SK-N-SH (cell line): ENCODE results near the gene ANKRD37. TPM values are rescaled to one million over a fixed set of nuclear protein-coding genes. Genes with fewer than 3 reads are reported as not detected.

ENCODE experiments used
- CTCF ChIA-PET: fragments of 300-600, 350-600 bp; formaldehyde crosslinking; extraction: SDS; loops from one replicate; lab custom pipeline; 2021; lab: Yijun Ruan, JAX
- POLR2A ChIA-PET: fragments of 350-600 bp; sonication (Branson Sonifier 250); formaldehyde crosslinking; extraction: SDS; loops from one replicate; lab custom pipeline; 2020; ENCODE audit warnings: antibody characterized with exemption, inconsistent platforms; lab: Yijun Ruan, JAX
- DNase-seq: peaks from one replicate; pipeline ENCODE4 v3.0.0; 2012
- H2AFZ ChIP-seq: fragments of 200-600 bp; sonication (generic); 2 replicates; pipeline ENCODE4 v1.8.1; 2016; ENCODE audit warnings: antibody characterized with exemption, mild to moderate bottlenecking, low read depth
- H3F3A ChIP-seq: fragments of 200-600 bp; sonication (generic); replicated peaks from 2 replicates; pipeline ENCODE3; 2016; ENCODE audit warnings: antibody characterized with exemption, mild to moderate bottlenecking; ENCODE audit not compliant: insufficient read depth
- H3K27ac ChIP-seq, 2 experiments: fragments of 200-500 bp in 1 of 2; fragments of 200-600 bp in 1 of 2; sonication (Bioruptor generic) in 1 of 2; sonication (generic), shearing (Covaris generic) in 1 of 2; 2 replicates each; pipeline versions ENCODE4 v1.5.1 to v1.6.1; 2014 to 2016; ENCODE audit warnings: low read depth in 2 of 2, inconsistent platforms in 1 of 2, low read length in 1 of 2, mild to moderate bottlenecking in 1 of 2, mixed read lengths in 1 of 2
- H3K27me3 ChIP-seq: fragments of 200-600 bp; sonication (generic), shearing (Covaris generic); 2 replicates; pipeline ENCODE4 v1.6.1; 2016; ENCODE audit warnings: mixed run types; ENCODE audit not compliant: insufficient read depth
- H3K36me3 ChIP-seq, 2 experiments: fragments of 200-500 bp in 1 of 2; fragments of 200-600 bp in 1 of 2; sonication (Bioruptor generic) in 1 of 2; sonication (generic) in 1 of 2; replicated peaks in 1 of 2; 2 replicates each; pipeline versions ENCODE3 to v1.5.1; 2014 to 2016; ENCODE audit warnings: low read length in 1 of 2, mild to moderate bottlenecking in 1 of 2; ENCODE audit not compliant: insufficient read depth in 2 of 2, control insufficient read depth in 1 of 2
- H3K4me1 ChIP-seq, 2 experiments: fragments of 200-500 bp in 1 of 2; fragments of 200-600 bp in 1 of 2; sonication (Bioruptor generic) in 1 of 2; sonication (generic), shearing (Covaris generic) in 1 of 2; 2 replicates each; pipeline versions ENCODE4 v1.5.1 to v1.6.1; 2014 to 2016; ENCODE audit warnings: low read depth in 1 of 2, low read length in 1 of 2, mixed run types in 1 of 2; ENCODE audit not compliant: insufficient read depth in 2 of 2, control insufficient read depth in 1 of 2
- H3K4me2 ChIP-seq: fragments of 200-600 bp; sonication (generic), shearing (Covaris generic); 2 replicates; pipeline ENCODE4 v1.6.1; 2017; ENCODE audit warnings: mixed run types
- H3K4me3 ChIP-seq, 2 experiments: fragments of 200-500 bp in 1 of 2; fragments of 200-600 bp in 1 of 2; sonication (Bioruptor generic) in 1 of 2; sonication (generic), shearing (Covaris generic) in 1 of 2; 2 replicates each; pipeline versions ENCODE4 v1.5.1 to v1.8.1; 2014 to 2016; ENCODE audit warnings: low read depth in 2 of 2, inconsistent platforms in 1 of 2, low read length in 1 of 2, mild to moderate bottlenecking in 1 of 2, mixed read lengths in 1 of 2, moderate library complexity in 1 of 2
- H3K79me2 ChIP-seq: fragments of 200-600 bp; sonication (generic); 2 replicates; pipeline ENCODE4 v1.8.1; 2017; ENCODE audit warnings: mild to moderate bottlenecking; ENCODE audit not compliant: insufficient read depth
- H3K9ac ChIP-seq: fragments of 200-600 bp; sonication (generic); 2 replicates; pipeline ENCODE4 v1.6.1; 2017; ENCODE audit warnings: mixed run types
- H3K9me2 ChIP-seq: fragments of 200-600 bp; sonication (generic); 2 replicates; pipeline ENCODE4 v1.6.1; 2017; ENCODE audit warnings: mixed run types
- H3K9me3 ChIP-seq: fragments of 200-600 bp; sonication (generic); 2 replicates; pipeline ENCODE4 v1.6.1; 2017; ENCODE audit warnings: mixed run types, mild to moderate bottlenecking, moderate library complexity
- H4K20me1 ChIP-seq: fragments of 200-600 bp; sonication (generic); 2 replicates; pipeline ENCODE4 v1.6.1; 2017; ENCODE audit warnings: mild to moderate bottlenecking, mixed run types; ENCODE audit not compliant: insufficient read depth
- CHD2 ChIP-seq: fragments of 150-350 bp; IDR thresholded peaks from 2 replicates; pipeline ENCODE4 v1.6.1; 2018; ENCODE audit warnings: low read length; ENCODE audit not compliant: partially characterized antibody
- EP300 ChIP-seq, 2 experiments: IDR thresholded peaks; 2 replicates each; pipeline versions ENCODE4 v1.4.0 to v1.6.1; 2012; ENCODE audit warnings: borderline replicate concordance in 1 of 2, low read depth in 1 of 2, low read length in 1 of 2
- FOSL2 ChIP-seq: IDR thresholded peaks from 2 replicates; pipeline ENCODE4 v1.4.0; 2012; ENCODE audit warnings: low read depth, mild to moderate bottlenecking, moderate library complexity, borderline replicate concordance
- FOXM1 ChIP-seq: IDR thresholded peaks from 2 replicates; pipeline ENCODE4 v1.4.0; 2012; ENCODE audit warnings: low read depth, mild to moderate bottlenecking
- GATA2 ChIP-seq: sonication (generic); formaldehyde crosslinking; IDR thresholded peaks from 2 replicates; pipeline ENCODE4 v1.5.0; 2020; ENCODE audit warnings: mild to moderate bottlenecking, missing genetic modification reagents
- MXI1 ChIP-seq: IDR thresholded peaks from 2 replicates; pipeline ENCODE4 v1.6.1; 2012; ENCODE audit warnings: mild to moderate bottlenecking, low read depth, low read length, improper control_type of control experiment
- NFIC ChIP-seq: IDR thresholded peaks from 2 replicates; pipeline ENCODE4 v1.4.0; 2012; ENCODE audit warnings: borderline replicate concordance
- RAD21 ChIP-seq: IDR thresholded peaks from 2 replicates; pipeline ENCODE4 v1.6.1; 2012; ENCODE audit warnings: mild to moderate bottlenecking, low read length
- RCOR1 ChIP-seq: fragments of 150-350 bp; IDR thresholded peaks from 2 replicates; pipeline ENCODE4 v1.6.1; 2017; ENCODE audit warnings: antibody characterized with exemption, low read length
- RFX5 ChIP-seq: IDR thresholded peaks from 2 replicates; pipeline ENCODE4 v1.6.1; 2012; ENCODE audit warnings: mild to moderate bottlenecking, improper control_type of control experiment, low read length
- TCF12 ChIP-seq: IDR thresholded peaks from 2 replicates; pipeline ENCODE4 v1.4.0; 2012
- YY1 ChIP-seq: IDR thresholded peaks from 2 replicates; pipeline ENCODE4 v1.4.0; 2012; ENCODE audit warnings: low read depth, mild to moderate bottlenecking
- WGBS: methylation state at CpG from one replicate; pipeline ENCODE4 v1.1.6; 2017; ENCODE audit warnings: low lambda C conversion rate; 5-methylcytosine and 5-hydroxymethylcytosine counted together
- polyA plus RNA-seq, 3 experiments: library from polyadenylated mRNA; depleted of rRNA; stranded (reverse); fragments of >200 nt; gene quantifications; 2 replicates each; pipeline ENCODE4 v1.2.3, GENCODE V29; 2012
- TF ChIP-seq, protein P1 (sequence below): fragments of 150-350 bp; IDR thresholded peaks from 2 replicates; pipeline ENCODE4 v1.6.1; 2017; ENCODE audit warnings: antibody characterized with exemption, low read length, low read depth, borderline replicate concordance
- TF ChIP-seq, protein P2 (sequence below): IDR thresholded peaks from 2 replicates; pipeline ENCODE4 v1.4.0; 2012; ENCODE audit warnings: low read depth, borderline replicate concordance
- TF ChIP-seq, protein P3 (sequence below): fragments of 150-350 bp; IDR thresholded peaks from 2 replicates; pipeline ENCODE4 v1.6.1; 2016; ENCODE audit warnings: mild to moderate bottlenecking, low read depth, low read length
- TF ChIP-seq, protein P4 (sequence below): IDR thresholded peaks from 2 replicates; pipeline ENCODE4; 2012

Gene ANKRD37
- polyA plus RNA-seq, 1 of the 3 experiments (the other 2 are of a cell fraction): 10.1 TPM

DNA sequence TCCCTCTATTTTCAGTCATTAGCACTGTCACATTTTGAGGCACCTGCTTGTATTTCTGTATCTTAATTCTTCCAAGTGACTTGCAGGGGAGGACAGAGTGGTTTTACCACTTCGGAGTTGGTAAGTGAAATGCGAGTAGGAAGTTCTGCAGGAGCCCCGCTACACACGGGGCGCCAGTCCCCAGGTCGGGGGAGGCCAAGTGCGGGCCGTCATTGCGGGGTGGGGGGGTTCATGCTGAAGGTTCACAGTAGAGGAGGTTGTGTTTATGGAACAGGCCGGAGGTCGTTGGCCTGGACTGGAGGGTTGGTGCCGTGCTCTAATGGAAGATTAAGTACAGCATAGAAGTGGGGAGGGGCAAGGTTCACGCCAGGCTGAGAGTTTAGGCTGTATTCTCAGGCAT lies 45.0 kb upstream of the ANKRD37 start (continued):
- TF ChIP-seq FOXM1 (no peak), RFX5 (no peak), TCF12 (no peak)
- TF ChIP-seq, protein P1, sequence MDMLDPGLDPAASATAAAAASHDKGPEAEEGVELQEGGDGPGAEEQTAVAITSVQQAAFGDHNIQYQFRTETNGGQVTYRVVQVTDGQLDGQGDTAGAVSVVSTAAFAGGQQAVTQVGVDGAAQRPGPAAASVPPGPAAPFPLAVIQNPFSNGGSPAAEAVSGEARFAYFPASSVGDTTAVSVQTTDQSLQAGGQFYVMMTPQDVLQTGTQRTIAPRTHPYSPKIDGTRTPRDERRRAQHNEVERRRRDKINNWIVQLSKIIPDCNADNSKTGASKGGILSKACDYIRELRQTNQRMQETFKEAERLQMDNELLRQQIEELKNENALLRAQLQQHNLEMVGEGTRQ: no peak

DNA sequence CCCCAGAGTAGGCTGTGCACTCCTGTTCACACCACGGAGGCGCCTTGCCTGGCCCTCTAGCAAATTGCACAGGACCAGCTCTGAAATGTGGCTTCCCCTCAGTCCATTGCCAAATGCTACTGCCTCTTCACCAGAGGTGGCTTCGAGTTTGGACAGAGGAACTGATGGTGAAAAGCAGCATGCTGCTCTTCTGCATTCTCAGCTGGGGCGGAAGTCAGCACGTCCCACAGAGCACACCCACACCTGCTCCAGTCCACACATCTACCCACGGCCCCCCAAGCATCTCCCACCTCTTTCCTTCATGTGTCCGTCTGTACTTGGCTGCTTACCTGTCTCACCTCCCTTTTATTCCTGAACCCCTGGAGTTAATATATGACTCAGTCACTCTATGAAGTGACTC lies 44.4 kb upstream of the ANKRD37 start:
- Histone ChIP-seq H3K27me3 (no peaks in the 10 kb centered on the region), H2AFZ (no peak overlapping the region), H4K20me1 (no peaks in the 10 kb centered on the region), H3F3A (peaks cover 5% of the 10 kb centered on the region), H3K36me3 (peaks cover 16 to 48% of the 10 kb centered on the region in 2 experiments), H3K4me3 (no peak overlapping the region), H3K4me2 (no peak overlapping the region), H3K27ac (no peak overlapping the region), H3K4me1 (peaks cover 0 to under 1% of the 10 kb centered on the region in 2 experiments; a peak in 2 of 4 replicates), H3K9me3 (no peaks in the 10 kb centered on the region), H3K79me2 (no peaks in the 10 kb centered on the region), H3K9me2 (no peaks in the 10 kb centered on the region), H3K9ac (no peak overlapping the region)
- 91% methylated on average over 6 of the region's 7 CpGs for WGBS
- DNase-seq: no peak
- CTCF ChIA-PET: no interaction called here
- TF ChIP-seq TCF12: no peak
- TF ChIP-seq, all 33 proteins: peak for 0
- POLR2A ChIA-PET: no interaction called here

DNA sequence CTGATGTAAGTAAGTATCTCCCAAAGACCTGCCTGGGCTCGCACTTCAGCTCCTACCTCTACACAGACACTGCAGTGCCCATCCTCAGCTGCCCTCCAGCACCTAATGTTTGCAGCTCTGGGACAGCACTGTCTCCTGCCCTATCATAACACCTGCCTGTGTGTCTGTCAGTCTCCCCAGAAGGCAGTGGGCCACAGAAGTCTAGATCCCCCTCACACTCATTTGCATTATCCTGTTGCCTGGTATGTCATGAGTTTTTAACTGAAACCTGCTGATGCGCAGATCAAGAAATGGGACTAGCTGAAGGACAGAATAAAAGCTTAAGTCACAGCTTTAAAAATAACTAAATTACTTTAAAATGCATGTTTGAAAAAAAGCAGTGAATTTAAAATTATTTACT lies 43.9 kb upstream of the ANKRD37 start:
- 96% methylated on average over 2 of the region's 2 CpGs for WGBS
- Histone ChIP-seq H3K27me3 (no peaks in the 10 kb centered on the region), H3F3A (peaks cover 10% of the 10 kb centered on the region), H2AFZ (no peak overlapping the region), H3K79me2 (no peaks in the 10 kb centered on the region), H3K9me3 (no peaks in the 10 kb centered on the region), H4K20me1 (no peaks in the 10 kb centered on the region), H3K9ac (no peak overlapping the region), H3K4me3 (no peak overlapping the region), H3K9me2 (no peaks in the 10 kb centered on the region), H3K4me2 (no peak overlapping the region), H3K27ac (no peak overlapping the region), H3K36me3 (peaks cover 16 to 43% of the 10 kb centered on the region in 2 experiments), H3K4me1 (peaks cover 2% of the 10 kb centered on the region in 2 experiments; a peak in 2 of 4 replicates)
- CTCF ChIA-PET: interaction anchor here (0.7 kb wide), 1 partner anchor 12 kb away, joined by 3 read pairs; no protein-coding TSS in a partner anchor
- TF ChIP-seq RAD21: no peak
- TF ChIP-seq, protein P2, sequence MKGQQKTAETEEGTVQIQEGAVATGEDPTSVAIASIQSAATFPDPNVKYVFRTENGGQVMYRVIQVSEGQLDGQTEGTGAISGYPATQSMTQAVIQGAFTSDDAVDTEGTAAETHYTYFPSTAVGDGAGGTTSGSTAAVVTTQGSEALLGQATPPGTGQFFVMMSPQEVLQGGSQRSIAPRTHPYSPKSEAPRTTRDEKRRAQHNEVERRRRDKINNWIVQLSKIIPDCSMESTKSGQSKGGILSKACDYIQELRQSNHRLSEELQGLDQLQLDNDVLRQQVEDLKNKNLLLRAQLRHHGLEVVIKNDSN: no peak
- no peak for TF ChIP-seq GATA2 (CRISPR knock-in tag)
- TF ChIP-seq MXI1: no peak
- TF ChIP-seq RCOR1: no peak
- no peak for TF ChIP-seq CHD2
- TF ChIP-seq, protein P3, sequence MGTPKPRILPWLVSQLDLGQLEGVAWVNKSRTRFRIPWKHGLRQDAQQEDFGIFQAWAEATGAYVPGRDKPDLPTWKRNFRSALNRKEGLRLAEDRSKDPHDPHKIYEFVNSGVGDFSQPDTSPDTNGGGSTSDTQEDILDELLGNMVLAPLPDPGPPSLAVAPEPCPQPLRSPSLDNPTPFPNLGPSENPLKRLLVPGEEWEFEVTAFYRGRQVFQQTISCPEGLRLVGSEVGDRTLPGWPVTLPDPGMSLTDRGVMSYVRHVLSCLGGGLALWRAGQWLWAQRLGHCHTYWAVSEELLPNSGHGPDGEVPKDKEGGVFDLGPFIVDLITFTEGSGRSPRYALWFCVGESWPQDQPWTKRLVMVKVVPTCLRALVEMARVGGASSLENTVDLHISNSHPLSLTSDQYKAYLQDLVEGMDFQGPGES: no peak
- no peak for TF ChIP-seq YY1
- TF ChIP-seq NFIC: no peak
- no peak for TF ChIP-seq FOSL2
- TF ChIP-seq, protein P4, sequence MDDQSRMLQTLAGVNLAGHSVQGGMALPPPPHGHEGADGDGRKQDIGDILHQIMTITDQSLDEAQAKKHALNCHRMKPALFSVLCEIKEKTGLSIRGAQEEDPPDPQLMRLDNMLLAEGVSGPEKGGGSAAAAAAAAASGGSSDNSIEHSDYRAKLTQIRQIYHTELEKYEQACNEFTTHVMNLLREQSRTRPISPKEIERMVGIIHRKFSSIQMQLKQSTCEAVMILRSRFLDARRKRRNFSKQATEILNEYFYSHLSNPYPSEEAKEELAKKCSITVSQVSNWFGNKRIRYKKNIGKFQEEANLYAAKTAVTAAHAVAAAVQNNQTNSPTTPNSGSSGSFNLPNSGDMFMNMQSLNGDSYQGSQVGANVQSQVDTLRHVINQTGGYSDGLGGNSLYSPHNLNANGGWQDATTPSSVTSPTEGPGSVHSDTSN: no peak
- TF ChIP-seq EP300 (IDR thresholded peaks at IDR 0.05; ENCODE audit: borderline replicate concordance in 1 of 2, low read depth in 1 of 2, low read length in 1 of 2): no peak
- POLR2A ChIA-PET: no interaction called here
- no peak for DNase-seq
